ENCODE data around the gene KLHL1.

DNA sequence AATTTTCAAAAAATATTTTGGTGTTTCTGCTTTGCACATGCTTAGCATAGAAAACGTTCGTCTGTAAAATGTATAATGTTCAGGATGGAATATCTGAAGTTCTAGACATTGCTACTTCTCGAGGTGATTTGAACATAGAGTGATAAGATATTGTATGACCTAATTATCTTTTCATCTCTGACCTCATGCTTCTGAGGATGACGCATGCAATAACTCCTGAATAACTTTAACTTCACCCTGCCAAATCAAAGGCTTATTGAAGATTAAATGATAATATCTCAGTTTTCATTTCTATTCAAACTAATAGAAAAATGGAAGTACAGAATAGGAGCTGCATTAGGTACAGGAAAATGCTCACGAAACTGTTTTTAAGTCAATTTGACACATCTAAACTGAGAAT is 151.4 kb downstream of the KLHL1 start:
- no peak for TF ChIP-seq POLR2A (IDR thresholded peaks at IDR 0.05)
- TF ChIP-seq, protein P1, sequence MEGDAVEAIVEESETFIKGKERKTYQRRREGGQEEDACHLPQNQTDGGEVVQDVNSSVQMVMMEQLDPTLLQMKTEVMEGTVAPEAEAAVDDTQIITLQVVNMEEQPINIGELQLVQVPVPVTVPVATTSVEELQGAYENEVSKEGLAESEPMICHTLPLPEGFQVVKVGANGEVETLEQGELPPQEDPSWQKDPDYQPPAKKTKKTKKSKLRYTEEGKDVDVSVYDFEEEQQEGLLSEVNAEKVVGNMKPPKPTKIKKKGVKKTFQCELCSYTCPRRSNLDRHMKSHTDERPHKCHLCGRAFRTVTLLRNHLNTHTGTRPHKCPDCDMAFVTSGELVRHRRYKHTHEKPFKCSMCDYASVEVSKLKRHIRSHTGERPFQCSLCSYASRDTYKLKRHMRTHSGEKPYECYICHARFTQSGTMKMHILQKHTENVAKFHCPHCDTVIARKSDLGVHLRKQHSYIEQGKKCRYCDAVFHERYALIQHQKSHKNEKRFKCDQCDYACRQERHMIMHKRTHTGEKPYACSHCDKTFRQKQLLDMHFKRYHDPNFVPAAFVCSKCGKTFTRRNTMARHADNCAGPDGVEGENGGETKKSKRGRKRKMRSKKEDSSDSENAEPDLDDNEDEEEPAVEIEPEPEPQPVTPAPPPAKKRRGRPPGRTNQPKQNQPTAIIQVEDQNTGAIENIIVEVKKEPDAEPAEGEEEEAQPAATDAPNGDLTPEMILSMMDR (IDR thresholded peaks at IDR 0.05) = no peak

Data from vagina (tissue), 2 donors.